ENCODE results near the gene KRTAP5-2. TPM values are rescaled to one million over a fixed set of nuclear protein-coding genes. Genes with fewer than 3 reads are reported as not detected.

Gene KRTAP5-2
- total RNA-seq, 1 donor from 2014 or later = not detected

GRCh38 chr11:1574933-1575242 is 23.2 kb downstream of the KRTAP5-2 start:
- Histone ChIP-seq H3K27me3 (ENCODE audit: low read depth) (no peaks in the 10 kb centered on the region), H3K27ac (replicated peaks) (peak overlapping the region; percentile 83), H3K9me3 (replicated peaks) (peaks cover 9% of the 10 kb centered on the region), H3K4me3 (peak overlapping the region; percentile 79), H3K4me1 (peaks cover 40% of the 10 kb centered on the region), H3K36me3 (no peaks in the 10 kb centered on the region)
- peak; percentile 5 for TF ChIP-seq CTCF (IDR thresholded peaks at IDR 0.05; ENCODE audit: borderline replicate concordance)
- intact Hi-C loops (cut with micrococcal nuclease) = no loop called here
- no peak for DNase-seq

- intact Hi-C loops (cut with micrococcal nuclease) = no loop called here
- Histone ChIP-seq H3K27me3 (ENCODE audit: low read depth) (no peaks in the 10 kb centered on the region), H3K4me3 (peak overlapping the region; percentile 79), H3K36me3 (no peaks in the 10 kb centered on the region), H3K27ac (replicated peaks) (peak overlapping the region; percentile 83), H3K4me1 (peaks cover 45% of the 10 kb centered on the region), H3K9me3 (replicated peaks) (peaks cover 9% of the 10 kb centered on the region)
- DNase-seq = peak; percentile 58
- peak; percentile 97 for TF ChIP-seq CTCF (IDR thresholded peaks at IDR 0.05; ENCODE audit: borderline replicate concordance)
Measured at GRCh38 chr11:1574238-1574932, 23.7 kb downstream of the KRTAP5-2 start.

GRCh38 chr11:1573903-1574237 is 24.2 kb downstream of the KRTAP5-2 start:
- no peak for DNase-seq
- H3K9me3 ChIP-seq (replicated peaks) = peaks cover 7% of the 10 kb centered on the region
- no peak for TF ChIP-seq CTCF (IDR thresholded peaks at IDR 0.05; ENCODE audit: borderline replicate concordance)
- no peaks in the 10 kb centered on the region for H3K36me3 ChIP-seq
- H3K4me3 ChIP-seq = peak overlapping the region; percentile 79
- intact Hi-C loops (cut with micrococcal nuclease) = no loop called here
- peak overlapping the region; percentile 83 for H3K27ac ChIP-seq (replicated peaks)
- H3K27me3 ChIP-seq (ENCODE audit: low read depth) = no peaks in the 10 kb centered on the region
- peaks cover 50% of the 10 kb centered on the region for H3K4me1 ChIP-seq

- DNase-seq = no peak
- peaks cover 56% of the 10 kb centered on the region for H3K4me1 ChIP-seq
- peaks cover 1% of the 10 kb centered on the region for H3K9me3 ChIP-seq (replicated peaks)
- TF ChIP-seq CTCF (IDR thresholded peaks at IDR 0.05; ENCODE audit: borderline replicate concordance) = no peak
- H3K27me3 ChIP-seq (ENCODE audit: low read depth) = no peaks in the 10 kb centered on the region
- peak overlapping the region; percentile 79 for H3K4me3 ChIP-seq
- H3K27ac ChIP-seq (replicated peaks) = peak overlapping the region; percentile 83
- intact Hi-C loops (cut with micrococcal nuclease) = no loop called here
- H3K36me3 ChIP-seq = no peaks in the 10 kb centered on the region
Measured at GRCh38 chr11:1573077-1573902, 24.8 kb downstream of the KRTAP5-2 start.

- peak within 1 kb of the TSS; percentile 83 for H3K27ac ChIP-seq (replicated peaks)
- H3K4me1 ChIP-seq = peaks cover 65% of the 10 kb centered on the region
- peak within 1 kb of the TSS; percentile 82 for H3K4me3 ChIP-seq
- H3K36me3 ChIP-seq = no peaks in the 10 kb centered on the region
- H3K27me3 ChIP-seq (ENCODE audit: low read depth) = no peaks in the 10 kb centered on the region
- no peaks in the 10 kb centered on the region for H3K9me3 ChIP-seq (replicated peaks)
- TF ChIP-seq CTCF (IDR thresholded peaks at IDR 0.05; ENCODE audit: borderline replicate concordance) = no peak
- DNase-seq = peak; percentile 94
- intact Hi-C loops (cut with micrococcal nuclease) = no loop called here
Measured at GRCh38 chr11:1572197-1573076, 25.7 kb downstream of the KRTAP5-2 start, which contains the start of gene DUSP8. Gene DUSP8 (minus strand): TSS chr11:1572271. CDS start chr11:1565826, 6,445 bp downstream.
